CMK (cell line): Measurements from ENCODE around the gene GPC2.

Source experiments
- DNase-seq: peaks from one replicate; pipeline ENCODE4 v3.0.0-alpha.2; 2010; ENCODE audit warnings: low read depth

GPC2 gene

DNA sequence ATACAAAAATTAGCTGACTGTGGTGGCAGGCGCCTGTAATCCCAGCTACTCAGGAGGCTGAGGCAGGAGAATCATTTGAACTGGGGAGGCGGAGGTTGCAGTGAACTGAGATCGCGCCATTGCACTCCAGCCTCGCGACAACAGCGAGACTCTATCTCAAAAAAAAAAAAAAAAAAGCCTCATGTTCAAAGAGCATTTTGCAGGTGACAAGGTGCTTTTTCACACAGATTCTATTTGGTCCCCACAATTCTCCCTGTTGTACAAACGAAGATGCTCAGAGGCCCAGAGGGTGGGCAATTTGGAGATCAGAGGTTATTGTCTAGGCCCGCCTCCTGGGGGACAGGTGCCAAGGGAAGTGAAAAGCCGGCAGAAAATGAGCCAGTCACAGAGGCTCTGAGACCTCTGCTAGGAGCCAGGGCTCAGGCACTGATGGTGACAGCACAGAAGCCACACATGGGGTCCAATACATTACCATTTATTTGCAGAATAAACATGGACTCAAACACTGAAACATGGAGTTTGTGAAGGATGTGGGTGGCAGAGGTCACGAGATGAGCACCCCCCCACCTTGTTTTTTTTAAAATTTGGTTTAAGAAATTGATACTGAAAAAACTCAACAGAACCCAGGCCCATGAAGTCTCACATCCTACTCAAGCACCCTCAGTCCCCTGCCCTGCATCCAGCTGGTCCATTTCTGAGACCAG, 7.9 kb downstream of the GPC2 start:
- no peak for DNase-seq

DNA sequence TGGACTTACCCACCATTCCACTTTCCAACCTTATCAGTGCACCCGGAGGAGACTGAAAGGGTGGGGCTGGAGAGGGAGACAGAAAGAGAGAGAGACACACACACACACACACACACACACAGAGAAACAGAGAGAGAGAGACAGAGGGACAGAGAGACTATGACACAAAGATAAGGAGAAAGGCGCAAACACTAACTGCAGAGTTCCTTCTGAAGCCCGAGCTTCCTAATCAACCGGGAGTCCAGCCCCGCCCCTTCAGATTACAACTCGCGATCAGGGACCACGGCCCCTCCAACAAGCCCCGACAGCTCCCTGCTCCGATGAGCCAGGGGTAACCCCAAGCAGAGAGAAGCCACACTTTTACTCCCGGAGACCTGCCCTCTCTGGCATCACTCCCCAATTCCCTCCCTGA, 9.3 kb downstream of the GPC2 start:
- no peak for DNase-seq

DNA sequence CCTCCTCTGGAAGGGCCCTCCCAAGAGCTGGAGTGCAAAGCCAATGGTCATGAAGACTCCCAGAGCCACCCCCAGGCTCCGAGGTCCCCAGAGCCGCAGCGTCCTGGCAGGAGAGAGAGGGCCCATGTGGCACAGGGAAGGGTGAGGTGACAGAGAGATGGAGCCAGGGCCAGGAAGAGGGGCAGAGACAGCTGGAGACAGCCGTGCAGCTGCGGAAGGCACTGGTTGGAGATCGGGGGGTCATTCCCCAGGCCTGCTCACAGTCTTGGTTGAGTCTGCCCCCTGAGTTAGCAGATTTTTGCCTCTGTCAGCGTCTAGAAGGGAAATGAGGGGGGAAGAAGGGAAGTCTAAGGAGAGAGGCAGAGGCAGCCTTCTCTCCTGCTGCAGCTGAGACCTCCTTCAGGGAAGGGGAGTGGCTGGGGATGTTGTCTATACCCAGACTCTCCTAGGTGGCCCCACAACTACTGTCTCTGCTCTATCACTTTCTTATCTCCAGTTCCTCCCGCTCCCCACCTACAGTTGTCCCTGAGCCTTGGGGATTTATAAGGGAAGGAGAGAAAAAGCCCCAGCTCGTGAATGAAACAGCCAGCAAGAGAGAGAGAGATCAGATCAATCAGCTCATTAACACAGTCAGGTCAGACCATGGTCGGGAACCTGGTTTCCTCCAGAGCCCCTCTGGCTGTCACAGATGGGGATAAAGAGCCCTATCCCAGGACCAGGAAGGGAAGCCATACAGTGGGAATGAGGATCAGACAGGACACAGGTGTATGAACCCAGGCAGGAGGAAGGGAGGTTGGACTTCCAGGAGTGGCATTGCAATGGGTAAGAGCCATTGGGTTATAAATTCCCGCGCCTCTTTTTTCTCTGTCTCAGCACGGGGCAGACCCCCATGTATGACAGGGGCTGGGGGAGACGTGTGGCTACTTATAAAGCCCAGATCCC, 9.9 kb downstream of the GPC2 start:
- no peak for DNase-seq

DNA sequence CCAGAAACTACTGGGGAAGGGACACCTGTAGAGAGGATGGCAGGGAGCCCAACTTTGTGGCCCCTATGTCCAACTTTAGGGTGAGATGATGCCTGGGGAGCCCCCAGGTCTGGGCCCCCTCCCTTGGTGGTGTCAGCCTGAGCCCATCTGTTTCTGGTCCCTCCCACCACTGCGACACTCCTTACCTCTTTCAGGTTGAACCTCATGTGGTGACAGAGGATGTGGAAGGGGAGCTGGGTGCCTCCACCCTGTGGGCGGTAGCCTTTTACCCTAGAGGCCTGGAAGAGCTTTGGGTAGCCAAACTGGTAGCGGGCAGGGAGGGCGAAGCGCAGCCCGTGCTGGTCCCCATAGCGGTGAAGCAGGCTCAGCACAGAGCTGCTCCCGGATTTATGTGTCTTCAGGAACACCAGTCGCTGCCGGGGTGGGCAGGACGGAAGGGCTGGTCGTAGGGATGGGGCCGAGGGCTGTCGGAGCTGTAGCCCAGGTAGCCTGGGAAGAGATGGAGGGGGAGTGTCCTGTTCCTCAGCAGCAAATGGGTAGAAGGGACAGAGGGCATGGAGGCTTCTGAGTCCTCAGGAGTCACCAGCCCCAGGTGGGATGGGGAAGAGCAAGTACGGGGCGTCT, 10.8 kb downstream of the GPC2 start:
- no peak for DNase-seq

DNA sequence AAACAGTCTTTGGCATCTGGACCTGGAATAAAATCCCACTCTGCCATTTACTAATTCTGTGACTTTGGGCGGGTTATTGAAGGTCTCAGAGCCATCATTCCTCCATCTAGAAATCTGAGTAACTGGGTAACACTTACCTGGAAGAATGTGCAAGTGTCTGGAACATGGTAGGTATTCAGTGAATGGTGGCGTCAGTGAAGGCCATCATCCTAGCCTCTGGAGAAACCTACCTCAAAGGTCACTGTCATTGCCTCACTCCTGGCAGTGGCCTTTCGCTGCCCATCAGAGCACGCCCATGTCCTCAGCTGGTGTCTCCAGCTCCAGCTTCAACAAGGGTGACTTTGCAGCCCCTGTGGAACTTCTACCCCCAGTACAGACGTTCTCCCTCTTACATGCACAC, 13.3 kb downstream of the GPC2 start:
- no peak for DNase-seq

DNA sequence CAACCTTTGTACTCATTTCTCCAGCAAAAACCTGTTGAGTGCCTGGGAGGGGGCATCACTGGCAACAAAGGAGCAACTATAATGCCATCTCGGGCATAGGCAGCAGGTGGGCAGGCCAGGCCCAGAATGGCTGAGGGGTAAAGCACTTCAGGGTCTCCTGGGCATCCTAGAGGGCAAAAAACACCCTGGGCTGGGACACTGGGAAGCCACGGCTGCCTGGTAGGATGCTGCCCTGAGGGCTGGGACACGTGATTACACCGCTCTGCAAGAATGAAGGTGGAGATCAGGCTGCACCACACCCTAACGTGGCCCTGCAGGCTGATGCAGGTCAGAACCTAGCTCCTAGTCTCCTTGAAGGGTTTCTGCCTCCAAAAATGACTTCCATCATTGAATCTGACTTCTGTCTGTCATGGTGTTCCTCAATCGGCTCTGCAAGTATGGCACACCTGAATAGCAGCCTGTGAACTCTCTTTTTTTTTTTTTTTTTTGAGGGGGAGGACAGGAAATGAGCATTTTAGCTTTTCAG, 14.1 kb downstream of the GPC2 start:
- no peak for DNase-seq

DNA sequence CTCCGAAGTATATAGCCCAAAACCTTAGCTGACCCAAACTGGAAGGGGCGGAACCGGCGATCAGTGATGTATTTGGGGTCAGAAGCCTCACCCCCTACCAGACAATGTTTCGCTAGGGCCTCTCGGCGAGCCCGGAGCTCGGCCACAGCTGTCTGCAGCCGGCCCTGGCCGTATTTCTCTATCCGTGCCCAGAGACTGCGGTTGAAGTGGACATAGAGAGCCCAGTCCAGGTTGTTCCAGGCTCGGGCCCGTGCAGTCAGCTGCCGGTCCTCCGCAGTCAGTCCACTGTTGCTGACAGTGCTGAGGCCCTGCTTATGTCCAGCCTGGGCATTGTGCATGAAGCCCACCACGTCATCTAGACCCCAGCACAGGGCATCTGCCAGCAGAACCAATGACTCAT, 17.1 kb downstream of the GPC2 start:
- DNase-seq, result no peak

DNA sequence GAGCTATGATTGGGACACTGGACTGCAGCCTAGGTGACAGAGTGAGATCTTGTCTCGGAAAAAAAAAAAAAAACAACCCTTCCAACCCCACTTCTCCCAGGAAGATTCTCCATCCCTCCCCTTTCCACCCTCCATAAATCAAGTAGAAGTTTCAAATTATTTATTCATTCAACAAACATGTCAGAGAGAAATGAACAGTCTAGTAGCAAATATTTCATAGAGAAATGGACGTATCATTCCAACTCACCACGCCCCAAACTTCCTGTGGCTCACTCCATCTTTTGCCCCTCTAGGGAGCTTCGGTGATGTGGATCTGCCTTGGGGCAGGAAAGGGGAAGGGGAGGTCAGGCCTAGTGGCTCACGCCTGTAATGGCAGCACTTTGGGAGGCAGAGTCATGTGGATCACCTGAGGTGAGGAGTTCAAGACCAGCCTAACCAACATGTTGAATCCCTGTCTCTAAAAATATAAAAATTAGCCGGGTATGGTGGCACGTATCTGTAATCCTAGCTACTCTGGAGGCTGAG, 18.0 kb downstream of the GPC2 start:
- no peak for DNase-seq

DNA sequence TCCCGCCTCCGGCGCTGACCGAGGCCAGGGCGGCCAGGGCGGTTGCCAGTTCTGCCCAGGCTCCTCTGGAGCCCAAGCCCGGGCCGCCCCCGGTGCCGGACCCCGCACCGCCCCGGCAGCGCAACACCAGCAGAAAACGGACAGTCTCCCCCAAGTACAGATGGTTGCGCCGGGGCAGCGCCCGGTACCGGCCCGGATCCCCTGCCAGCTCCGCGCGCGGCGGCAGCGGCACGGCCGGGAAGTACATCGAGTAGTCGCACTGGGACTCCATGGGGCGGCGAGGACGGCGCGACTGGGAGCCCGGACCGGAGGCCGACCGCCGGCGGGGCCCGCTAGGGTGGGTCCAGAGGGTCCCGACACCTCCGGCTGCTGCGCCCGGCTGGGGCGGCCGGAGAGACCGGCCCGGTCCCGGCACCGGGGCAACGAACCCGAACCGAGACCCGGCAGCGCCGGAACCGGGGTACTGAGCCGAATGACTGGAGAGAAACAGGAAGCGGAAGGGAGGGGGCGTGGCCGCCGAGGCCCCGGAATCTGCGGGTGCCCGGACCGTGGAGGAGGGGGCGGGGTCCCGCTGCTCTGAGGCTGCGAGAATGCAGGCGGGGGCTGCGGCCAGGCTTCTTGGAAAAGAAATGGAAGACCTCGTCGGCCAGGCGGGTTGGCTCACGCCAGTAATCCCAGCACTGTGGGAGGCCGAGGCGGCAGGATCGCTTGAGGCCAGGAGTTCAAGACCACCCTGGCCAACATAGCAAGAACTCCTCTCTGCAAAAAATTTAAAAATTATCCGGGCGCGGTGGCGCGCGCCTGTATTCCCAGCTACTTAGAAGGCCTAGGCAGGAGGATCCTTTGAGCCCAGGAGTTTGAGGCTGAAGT, 18.7 kb downstream of the GPC2 start, which contains the start of gene TRAPPC14:
Gene TRAPPC14, minus strand, starts transcription at position 495 of the 870 bp plus-strand sequence. Its CDS starts 224 bp downstream, at position 271.
- peak; percentile 78 for DNase-seq

DNA sequence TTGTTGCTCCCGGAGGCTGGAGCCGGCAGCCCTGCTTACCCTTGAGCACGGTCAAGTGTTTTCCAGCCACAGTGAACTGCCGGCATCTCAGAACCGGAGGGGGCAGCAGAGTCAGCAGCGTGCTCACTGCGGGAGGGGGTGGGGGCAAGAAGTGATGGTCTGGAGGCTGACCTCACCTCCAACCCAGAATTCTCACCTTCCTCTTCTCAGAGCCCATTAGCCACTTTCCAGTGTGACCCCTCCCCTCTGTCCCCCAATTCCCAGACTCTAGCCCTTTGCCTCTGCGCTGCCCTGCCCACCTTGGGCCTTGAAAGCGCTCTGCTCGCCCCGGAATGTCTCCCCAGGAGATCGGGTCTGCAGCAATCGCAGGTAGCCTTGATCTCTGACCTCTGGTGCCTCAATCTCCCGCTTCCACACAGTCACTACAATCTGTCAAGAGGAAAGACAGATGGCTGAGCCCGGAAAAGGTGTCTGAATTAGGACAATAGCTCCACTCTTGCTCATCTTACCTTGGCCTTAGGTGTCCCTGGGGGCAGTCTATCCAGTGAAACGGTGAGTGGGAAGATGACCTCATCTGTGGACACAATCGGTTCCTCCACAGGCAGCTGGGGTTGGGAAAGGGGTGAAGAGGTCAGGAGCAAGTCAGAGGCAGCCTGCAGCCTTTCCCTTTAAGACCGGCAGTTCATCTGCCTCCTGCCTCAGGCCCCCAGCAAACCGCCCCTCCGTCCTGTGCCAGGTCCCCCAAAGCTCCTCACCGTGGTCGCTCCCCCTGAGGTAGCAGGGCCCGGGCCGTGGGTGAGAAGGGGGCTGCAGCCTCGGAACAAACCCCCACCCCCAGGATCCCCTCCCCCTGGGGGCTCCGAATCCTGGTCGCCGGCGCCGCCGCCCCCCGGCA, 19.6 kb downstream of the GPC2 start:
- no peak for DNase-seq

DNA sequence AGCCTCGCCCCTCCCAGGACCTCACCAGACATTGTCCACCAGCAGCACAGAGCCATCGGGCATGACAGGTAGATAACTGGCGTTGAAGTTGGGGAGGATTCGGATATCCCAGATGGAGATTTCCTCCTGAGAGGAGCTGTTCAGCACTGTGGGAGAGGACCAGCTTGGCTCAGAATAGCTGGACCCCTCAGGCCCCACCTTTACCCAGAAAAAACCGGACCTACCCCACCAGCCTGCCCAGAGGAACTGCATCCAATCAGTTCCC, 20.2 kb downstream of the GPC2 start:
- DNase-seq, result no peak

DNA sequence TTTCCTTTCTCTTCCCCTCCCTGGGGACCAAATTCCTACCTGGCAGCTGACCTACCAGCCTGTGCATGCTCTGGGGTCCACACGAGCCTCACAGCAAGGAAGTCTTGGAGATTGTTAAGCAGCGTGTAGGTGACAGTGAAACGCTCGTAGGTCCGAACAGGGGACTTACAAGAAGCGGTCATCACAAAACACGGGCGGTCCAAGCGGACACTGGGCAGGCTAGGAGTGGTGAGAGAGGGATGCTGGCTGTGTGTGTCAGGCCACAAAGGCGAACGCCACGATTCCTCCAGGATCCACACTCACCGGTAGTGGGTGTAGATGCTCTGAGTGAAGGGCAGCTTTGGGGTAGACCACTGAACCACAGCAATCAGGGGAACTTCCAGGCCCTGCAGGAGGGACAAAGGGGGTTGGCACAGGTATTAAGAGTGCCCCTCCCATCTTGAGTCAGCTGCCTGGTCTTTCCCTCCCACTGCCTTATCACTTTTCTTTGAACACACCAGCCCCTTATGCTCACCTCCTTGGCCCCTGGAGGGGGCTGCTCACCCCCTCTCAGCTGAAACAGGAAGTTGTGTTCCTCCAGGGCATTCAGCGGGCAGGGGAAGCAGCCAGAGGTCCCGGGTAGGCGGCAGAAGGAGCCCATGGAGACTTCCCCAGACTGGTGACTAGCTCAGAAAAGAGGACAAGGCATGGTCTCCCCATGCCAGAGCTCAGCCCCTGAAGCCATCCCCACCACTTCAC, 20.7 kb downstream of the GPC2 start:
- DNase-seq, result no peak

DNA sequence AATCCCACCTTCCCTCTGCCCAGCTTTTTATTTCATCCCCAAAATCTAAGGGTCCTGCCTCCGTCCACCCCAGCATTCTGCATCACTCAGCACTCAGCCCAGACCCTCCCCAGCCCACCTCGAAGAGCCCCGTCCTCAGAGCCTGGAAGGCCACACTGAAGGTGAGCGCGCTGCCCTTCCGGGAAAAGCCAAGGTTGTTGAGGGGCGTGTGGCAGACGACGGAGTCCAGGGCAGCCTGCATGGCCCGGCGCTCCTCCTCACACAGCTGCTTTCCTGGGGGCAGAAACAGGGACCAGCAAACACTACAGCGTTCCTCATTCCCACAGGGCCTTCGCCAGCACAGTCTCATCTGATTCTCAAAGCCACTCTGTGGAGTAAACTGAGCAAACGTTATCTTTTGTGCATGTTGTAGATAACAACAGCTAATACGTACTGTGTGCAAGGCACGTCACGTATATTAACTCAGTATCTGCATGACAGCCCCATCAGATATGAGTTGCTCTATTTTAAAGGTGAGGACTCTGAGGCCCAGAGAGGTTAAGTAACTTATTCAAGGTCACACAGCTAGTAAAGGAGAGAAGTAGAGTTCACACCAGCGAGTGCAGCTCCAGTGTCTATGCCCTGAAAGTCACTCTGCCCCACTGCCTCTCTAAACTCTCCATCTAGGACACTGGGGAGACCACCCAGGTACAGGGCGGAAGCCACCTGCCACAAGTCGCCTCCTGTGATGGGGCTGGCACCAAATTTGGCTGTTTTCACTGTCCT, 21.4 kb downstream of the GPC2 start:
- DNase-seq, result no peak

DNA sequence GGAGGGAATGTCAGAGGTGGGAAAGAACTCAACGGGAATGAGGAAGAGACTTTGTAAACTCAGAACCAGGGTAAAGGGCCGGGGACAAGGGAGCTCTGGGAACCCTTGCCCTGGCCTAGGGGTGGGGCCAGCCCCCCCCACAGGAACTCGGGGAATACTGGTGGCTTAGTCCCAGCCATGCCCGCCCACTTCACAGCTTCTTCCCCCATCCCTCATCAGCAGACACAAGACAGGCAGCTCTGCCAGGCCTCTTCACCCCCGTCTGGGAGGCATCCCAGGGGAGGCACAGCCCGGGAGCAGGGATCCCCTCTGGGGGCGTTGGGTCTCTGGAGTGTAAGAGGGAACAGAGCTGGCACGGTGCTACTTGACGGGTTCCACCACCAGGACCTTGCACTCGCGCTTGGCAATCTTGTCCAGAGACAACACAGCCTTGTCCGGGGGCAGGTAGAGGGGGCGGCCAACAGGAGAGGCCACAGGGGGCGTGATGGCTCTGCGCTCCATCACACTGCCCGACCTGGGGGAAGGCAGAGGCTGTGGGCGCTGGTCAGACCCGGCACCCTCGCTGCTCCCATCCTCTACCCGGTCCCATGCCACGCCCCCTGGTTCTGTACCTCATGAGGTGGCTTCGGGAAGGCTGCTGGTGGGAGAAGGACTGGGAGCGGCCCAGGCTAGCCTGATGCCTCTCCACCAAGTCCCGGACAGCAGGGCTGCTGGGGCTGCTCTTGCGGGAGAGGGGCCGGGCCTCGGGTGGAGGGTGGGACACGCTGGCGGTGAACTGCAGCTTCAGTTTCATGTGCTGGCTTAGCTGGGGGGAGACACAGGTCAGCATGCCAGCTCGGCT, 22.3 kb downstream of the GPC2 start:
- DNase-seq, result no peak

DNA sequence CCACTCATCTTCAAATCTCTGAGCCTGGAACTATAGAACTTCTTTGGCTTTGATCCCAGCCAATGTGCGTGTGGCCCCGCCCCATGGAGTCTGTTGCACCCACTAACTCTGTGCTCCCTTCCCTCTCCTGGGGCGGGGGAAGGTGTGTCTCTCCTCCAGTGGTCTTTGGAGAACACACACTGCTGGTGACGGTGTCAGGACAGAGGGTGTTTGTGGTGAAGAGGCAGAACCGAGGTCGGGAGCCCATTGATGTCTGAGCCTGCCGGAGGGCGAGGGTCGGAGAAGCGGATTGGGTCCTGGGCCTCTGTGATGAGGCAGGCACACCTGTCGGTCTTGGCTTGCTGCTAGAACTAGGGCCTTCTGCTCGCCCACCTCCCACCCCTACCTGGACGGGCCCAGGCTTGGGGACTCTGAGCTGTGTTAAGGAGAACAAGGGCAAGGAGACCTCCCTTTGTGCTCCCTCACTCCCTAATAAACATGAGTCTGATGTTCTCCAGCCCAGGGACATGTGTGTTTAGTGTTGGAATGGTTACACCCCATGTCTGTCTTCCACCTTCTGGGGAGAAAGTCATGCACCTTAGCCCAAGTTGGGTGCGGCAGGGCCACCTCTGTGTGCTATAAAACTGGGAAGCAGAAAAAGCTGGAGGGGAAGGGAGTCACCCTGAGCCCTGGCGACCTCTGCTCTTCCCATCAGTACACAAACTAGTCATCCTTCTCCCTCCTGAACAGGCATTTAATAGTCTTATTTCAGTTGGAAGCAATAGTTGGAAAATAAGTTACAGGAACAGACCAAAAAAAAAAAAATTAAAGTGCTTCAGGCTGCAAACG, 23.3 kb downstream of the GPC2 start:
- DNase-seq, result no peak

DNA sequence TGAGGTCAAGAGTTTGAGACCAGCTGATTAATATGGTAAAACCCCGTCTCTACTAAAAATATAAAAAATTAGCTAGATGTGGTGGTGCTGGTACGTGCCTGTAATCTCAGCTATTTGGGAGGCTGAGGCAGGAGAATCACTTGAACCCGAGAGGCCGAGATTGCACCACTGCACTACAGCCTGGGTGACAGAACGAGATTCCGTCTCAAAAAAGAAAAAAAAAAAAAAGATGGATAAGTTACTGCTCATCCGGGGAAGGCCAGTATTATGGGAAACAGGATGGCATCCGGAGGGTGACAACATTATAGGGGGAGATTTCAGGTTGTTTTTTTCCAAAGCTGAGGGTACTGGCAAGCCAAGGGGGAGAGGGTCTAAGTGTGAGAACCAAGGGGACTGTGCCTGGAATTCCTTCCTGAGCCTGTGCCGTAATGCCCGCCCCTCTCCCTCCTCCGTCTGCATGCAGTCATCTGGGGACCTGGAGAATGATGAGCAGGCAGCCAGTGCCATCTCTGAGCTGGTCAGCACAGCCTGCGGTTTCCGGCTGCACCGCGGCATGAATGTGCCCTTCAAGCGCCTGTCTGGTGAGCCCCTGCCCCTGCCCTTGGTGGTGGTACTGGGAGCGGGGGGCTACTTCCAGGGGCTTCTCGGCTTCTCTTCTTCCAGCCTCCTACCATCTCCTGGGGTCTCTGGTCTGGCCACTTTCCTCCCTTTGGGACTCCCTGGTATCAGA, 24.1 kb downstream of the GPC2 start:
- DNase-seq, result no peak

DNA sequence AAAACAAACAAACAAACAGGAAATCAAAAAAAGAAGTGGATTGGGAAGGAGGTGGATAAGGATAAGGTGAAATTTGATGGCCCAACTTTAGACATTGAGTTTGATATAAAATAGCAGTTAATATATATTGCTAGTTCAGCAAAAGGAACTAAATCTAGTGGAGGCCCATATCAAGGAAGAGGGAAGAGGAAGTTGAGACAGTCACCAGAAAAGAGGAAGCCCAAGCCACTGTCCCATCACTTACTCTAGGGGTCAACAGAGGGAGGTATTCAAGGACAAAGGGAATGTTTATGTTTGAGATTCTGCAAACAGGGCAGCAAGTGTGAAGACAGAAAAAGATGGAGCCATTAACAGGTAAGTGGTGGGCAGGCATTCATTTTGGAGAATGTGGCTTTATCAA, 24.8 kb downstream of the GPC2 start:
- no peak for DNase-seq
